GM18861 (cell line): ENCODE data around the gene CEBPG.

Experiments
- ATAC-seq: cut with Tn5 transposase; IDR thresholded peaks from one replicate; pipeline ENCODE4 v1.9.1; 2021; ENCODE audit not compliant: unreplicated experiment

Gene CEBPG

DNA sequence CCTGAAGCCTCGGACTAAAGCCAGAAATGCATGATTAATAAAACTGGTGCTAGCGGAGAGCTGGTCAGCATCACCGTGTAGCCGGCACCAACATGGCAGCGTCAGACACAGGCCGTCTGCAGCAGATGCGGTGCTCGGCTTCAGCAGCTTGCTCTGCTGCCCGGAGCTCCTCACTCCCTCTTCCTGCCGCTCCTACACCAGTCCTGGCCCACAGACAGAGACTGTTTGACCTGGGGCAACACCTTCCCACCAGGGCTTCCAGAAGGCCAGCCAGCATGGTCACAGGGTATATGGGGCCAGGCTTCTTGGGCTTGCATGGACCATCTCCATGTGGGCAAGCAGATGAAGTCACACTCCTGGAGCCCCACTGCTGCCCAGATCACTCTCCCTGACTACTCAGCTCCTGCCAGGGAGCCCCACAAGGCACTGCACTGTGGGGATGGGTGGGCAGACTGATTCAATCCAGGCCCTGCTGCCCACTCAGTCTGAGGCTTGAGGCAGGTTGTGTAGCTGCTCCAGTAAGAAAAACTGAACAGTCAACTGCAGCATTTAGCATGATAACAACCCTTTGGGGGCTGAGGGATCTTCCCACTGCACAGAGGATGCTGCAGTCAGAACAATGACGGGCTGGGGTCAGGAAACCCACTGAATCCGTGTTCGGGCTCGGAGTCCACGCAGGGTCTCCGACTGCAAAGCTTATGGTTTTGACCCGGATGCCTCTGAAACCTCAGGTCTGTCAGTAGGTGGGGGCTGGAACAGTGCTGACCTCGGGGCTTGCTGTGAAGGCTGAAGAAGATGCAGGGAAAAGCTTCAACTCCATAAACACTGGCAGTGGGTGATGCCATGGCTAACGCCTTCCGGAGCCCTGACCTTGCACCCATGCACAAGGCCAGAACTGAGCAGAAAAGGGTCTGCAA, 45.6 kb downstream of the CEBPG start:
- ATAC-seq = no peak

- no peak for ATAC-seq
Observed at GRCh38 chr19:33419788-33420130, 46.2 kb downstream of the CEBPG start.

DNA sequence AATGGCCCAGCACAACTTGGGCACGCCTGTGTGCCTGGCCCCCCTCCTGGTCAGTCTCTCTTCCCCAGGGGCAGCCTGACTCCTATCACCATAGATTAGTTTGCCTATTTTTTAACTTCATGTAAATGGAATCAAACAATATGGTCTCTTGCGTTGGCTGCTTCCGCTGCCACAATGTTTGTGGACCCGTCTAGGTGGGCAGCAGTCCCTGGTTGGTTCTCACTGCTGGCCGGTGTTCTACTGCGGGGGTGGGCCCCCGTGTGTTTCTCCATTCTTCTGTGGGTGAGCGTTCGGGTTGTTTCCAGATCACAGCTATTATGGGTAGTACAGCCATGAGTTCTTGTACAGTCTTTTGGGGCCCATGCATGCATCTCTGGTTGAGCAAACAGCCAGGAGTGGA, 47.3 kb downstream of the CEBPG start:
- no peak for ATAC-seq

DNA sequence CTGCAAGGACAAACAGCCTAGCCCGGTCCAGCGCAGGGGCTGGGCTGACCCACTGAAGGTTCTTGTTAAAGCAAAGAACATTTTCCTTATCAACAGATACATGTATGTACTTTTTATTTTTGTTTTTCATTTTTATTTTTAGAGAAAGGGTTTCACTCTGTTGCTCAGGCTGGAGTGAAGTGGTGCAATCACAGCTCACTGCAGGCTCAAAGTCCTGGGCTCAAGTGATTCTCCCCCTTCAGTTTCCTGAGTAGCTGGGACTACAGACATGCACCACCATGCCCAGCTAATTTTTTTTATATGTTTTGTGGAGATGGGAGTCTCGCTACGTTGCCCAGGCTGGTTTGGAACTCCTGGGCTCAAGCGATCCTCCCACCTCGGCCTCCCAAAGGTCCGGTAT, 47.9 kb downstream of the CEBPG start:
- ATAC-seq = no peak

DNA sequence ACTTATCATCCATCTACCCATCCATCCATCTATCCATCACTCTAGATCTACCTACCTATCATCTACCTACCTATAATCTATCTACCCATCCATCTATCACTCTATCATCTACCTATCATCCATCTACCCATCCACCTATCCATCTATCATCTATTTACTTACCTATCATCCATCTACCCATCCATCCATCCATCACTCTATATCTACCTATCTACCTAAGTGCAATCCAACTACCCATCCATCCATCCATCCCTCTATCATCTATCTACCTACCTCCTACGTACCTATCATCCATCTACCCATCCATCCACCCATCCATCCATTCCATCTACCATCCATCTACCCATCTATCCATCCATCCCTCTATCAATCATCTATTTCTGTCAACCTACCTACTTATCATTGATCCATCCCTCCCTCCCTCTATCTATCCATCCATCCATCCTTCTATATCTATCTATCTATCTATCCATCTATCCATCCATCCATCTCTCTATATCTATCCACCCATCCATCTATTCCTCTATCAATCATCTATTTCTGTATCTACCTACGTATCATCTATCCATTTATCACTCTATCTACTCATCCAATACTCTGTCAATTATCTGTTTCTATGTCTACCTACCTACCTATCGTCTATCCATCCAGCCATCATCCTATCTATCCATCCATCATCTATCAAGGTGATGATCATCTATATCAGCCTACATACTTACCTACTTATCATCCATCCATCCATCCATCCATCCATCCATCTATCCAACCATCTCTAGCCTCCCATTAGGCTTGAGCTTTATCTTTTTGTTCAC, 49.1 kb downstream of the CEBPG start:
- ATAC-seq = no peak

- ATAC-seq = no peak
Observed at GRCh38 chr19:33424181-33424580, 50.7 kb downstream of the CEBPG start.

GRCh38 chr19:33426621-33427361, 53.3 kb downstream of the CEBPG start:
- no peak for ATAC-seq

GRCh38 chr19:33427801-33428626, 54.5 kb downstream of the CEBPG start:
- ATAC-seq = no peak

GRCh38 chr19:33428627-33429125, 55.2 kb downstream of the CEBPG start:
- no peak for ATAC-seq

DNA sequence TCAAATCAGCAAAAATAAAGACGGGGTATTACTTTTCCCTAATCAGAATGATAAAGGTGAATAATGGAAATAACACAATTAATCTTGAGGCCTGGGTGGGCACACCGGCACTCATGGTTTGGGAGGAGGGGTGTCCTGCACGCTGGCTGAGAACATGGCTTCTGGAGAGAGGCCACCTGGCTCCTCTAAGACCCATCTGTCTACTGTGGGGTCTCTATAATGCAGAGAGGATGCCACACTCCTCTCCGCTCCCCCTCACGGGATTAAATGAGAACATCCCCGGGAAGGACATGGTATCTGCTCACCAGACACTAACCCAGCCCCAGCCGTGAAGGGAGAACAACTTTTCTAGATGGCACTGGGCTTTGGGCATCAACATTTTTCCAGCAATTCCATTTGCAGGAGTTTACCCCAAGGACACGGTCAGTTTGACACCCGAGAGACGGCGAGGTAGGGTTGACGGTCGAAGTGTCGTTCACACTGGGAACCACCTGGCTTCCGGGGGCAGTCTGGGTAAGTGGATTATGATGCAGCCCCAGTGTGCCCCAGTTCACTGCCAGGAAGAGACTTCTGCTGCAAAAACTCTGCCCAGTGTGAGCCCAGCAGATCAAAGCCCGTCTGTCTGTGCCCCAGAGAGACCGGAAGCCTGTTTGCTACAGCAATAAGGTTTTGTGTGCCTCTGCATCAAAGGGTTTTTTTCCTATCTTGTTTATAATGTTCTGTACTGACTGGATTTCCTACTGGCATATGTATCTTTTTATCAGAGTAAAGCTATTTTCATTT, 56.6 kb downstream of the CEBPG start:
- ATAC-seq = no peak

DNA sequence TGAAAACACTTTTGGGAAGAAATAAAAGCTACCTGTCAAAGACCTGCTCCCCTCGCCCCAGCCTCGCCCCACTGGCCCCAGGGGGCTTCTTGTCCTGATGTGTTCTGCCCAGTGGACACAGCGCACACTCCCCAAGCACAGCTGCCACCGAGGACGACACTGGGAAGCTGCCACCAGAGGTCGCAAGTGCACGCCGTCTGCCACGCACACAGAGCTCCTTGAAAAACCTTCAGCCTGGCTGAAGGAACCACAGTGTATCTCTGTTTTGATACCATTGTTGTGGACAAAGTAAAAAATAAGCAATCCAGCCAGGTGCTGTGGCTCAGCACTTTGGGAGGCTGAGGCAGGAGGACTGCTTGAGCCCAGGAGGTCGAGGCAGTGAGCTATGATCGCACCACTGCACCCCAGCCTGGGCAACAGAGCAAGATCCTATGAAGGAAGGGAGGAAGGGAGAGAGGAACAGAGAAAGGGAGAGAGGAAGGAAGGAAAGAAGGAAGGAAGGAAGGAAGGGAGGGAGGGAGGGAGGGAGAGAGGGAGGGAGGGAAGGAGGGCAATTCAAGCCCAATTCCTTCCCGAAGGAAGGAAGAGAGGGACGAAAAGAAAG, 57.3 kb downstream of the CEBPG start:
- ATAC-seq = no peak

GRCh38 chr19:33432015-33432414, 58.5 kb downstream of the CEBPG start:
- ATAC-seq = no peak
